ENCODE data around the gene HIP1R.

Gene HIP1R

DNA sequence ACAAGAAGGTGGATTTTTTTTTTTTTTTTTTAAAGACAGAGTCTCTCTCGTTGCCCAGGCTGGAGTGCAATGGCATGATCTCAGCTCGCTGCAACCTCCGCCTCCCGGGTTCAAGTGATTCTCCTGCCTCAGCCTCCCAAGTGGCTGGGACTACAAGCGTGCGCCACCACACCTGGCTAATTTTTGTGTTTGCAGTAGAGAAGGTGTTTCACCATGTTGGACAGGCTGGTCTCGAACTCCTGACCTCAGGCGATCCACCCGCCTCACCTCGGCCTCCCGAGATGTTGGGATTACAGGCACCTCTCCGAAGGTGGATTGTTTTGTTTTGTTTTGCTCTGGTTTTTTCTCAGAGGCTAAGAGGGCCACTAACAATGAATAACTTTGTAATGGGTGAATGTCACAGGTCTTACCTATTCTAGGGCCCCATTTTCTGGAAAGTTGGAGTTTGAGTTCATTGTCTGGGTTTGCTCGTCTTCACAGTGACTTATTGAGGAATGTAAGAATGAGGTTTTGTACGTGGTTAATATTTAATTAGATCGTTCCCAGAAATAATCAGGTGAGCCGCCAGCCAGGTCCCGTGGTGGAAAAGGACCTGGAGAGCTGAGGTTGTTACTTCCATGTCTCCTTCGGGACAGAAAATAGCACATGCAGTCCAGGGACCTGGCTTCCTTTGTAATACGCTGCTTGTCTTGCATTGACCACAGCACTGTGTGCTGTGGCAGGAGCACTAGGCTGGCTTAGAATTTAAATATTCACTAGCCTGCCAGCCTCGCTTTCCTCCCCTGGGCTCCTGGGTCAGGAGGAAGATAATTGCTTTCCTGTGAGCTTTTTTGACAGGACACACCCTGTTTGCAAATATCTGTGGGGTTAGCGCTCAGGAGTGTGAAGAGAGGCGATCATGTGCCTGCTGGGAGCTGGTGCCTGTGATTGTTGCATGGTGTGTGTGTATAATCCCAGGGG, 2.3 kb downstream of the HIP1R start:
- Histone ChIP-seq H2AFZ (no peak overlapping the region), H3K36me3 (ENCODE audit: control insufficient read depth, insufficient read depth, low read length) (no peaks in the 10 kb centered on the region), H3K79me2 (peaks cover 20% of the 10 kb centered on the region), H3K4me2 (ENCODE audit: low read length) (peak overlapping the region; percentile 70), H3K9me3 (ENCODE audit: control insufficient read depth, low read length) (no peaks in the 10 kb centered on the region), H3K4me3 (ENCODE audit: low read depth, low read length) (no peak overlapping the region), H3K9ac (no peak overlapping the region), H3K4me1 (peaks cover 5% of the 10 kb centered on the region), H3K27me3 (ENCODE audit: control insufficient read depth, insufficient read depth, low read length) (no peaks in the 10 kb centered on the region), H3K27ac (no peak overlapping the region)
- TF ChIP-seq, protein P1, sequence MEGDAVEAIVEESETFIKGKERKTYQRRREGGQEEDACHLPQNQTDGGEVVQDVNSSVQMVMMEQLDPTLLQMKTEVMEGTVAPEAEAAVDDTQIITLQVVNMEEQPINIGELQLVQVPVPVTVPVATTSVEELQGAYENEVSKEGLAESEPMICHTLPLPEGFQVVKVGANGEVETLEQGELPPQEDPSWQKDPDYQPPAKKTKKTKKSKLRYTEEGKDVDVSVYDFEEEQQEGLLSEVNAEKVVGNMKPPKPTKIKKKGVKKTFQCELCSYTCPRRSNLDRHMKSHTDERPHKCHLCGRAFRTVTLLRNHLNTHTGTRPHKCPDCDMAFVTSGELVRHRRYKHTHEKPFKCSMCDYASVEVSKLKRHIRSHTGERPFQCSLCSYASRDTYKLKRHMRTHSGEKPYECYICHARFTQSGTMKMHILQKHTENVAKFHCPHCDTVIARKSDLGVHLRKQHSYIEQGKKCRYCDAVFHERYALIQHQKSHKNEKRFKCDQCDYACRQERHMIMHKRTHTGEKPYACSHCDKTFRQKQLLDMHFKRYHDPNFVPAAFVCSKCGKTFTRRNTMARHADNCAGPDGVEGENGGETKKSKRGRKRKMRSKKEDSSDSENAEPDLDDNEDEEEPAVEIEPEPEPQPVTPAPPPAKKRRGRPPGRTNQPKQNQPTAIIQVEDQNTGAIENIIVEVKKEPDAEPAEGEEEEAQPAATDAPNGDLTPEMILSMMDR (IDR thresholded peaks at IDR 0.05) = no peak

GRCh38 chr12:122838841-122839240, 3.6 kb downstream of the HIP1R start:
- H3K36me3 ChIP-seq (ENCODE audit: control insufficient read depth, insufficient read depth, low read length) = no peaks in the 10 kb centered on the region
- peaks cover 5% of the 10 kb centered on the region for H3K4me1 ChIP-seq
- H3K9me3 ChIP-seq (ENCODE audit: control insufficient read depth, low read length) = no peaks in the 10 kb centered on the region
- no peak overlapping the region for H3K4me3 ChIP-seq (ENCODE audit: low read depth, low read length)
- H3K27me3 ChIP-seq (ENCODE audit: control insufficient read depth, insufficient read depth, low read length) = no peaks in the 10 kb centered on the region
- H3K27ac ChIP-seq = no peak overlapping the region
- no peak overlapping the region for H2AFZ ChIP-seq
- TF ChIP-seq, protein P1 (IDR thresholded peaks at IDR 0.05) = no peak
- no peak overlapping the region for H3K4me2 ChIP-seq (ENCODE audit: low read length)
- peaks cover 29% of the 10 kb centered on the region for H3K79me2 ChIP-seq
- H3K9ac ChIP-seq = no peak overlapping the region

GRCh38 chr12:122839907-122840554, 4.8 kb downstream of the HIP1R start:
- H2AFZ ChIP-seq = no peak overlapping the region
- no peak overlapping the region for H3K4me3 ChIP-seq (ENCODE audit: low read depth, low read length)
- no peak overlapping the region for H3K4me2 ChIP-seq (ENCODE audit: low read length)
- TF ChIP-seq, protein P1 (IDR thresholded peaks at IDR 0.05) = no peak
- H3K9ac ChIP-seq = no peak overlapping the region
- no peaks in the 10 kb centered on the region for H3K36me3 ChIP-seq (ENCODE audit: control insufficient read depth, insufficient read depth, low read length)
- H3K27ac ChIP-seq = no peak overlapping the region
- H3K27me3 ChIP-seq (ENCODE audit: control insufficient read depth, insufficient read depth, low read length) = no peaks in the 10 kb centered on the region
- H3K9me3 ChIP-seq (ENCODE audit: control insufficient read depth, low read length) = no peaks in the 10 kb centered on the region
- H3K79me2 ChIP-seq = peaks cover 37% of the 10 kb centered on the region
- no peaks in the 10 kb centered on the region for H3K4me1 ChIP-seq

DNA sequence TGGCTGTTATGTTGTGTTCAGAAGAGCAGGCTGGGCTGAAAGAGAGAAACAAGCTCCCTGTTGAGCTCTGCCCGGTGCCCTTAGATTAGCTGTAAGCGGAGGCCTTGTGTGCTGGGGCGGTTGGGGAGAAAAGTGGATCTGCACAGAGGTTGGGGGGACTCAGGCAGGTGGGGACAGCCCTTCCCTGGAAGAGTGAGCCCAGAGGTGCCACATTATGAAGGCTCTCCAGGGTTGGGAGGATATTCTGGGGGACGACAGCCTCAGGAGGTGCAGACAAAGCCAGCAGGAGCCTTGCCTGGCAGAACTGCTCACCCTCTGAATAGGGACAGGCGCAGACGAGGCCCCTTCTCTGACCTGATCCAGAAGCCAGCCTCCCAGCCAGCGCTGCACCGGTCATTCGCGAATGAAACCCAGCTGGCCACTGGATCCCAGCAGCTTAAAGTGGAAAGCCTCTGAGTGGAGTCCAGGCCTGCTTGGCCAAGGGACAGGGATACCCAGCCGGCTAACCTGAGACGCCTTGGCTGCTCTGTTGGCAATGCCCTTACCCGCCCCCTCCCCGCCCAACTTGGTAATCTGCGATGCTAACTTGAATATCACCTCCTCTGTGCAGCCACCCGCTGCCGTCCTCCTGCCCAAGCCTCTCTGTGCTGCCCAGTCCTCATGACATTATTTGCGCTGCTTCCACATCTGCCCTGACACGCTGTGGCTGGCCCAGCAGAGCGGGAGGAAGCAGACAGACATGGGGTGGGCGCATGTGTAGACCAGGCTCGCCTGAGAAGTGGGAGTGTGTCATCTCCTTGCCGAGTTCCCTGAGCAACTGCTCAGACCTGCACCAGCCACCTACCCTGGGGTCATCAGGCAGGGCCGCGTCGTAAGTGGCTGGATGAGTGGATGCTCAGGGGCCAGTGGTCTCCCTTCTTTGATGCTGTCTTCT, 5.6 kb downstream of the HIP1R start:
- H3K9me3 ChIP-seq (ENCODE audit: control insufficient read depth, low read length) = no peaks in the 10 kb centered on the region
- H2AFZ ChIP-seq = no peak overlapping the region
- H3K27ac ChIP-seq = no peak overlapping the region
- H3K9ac ChIP-seq = no peak overlapping the region
- H3K4me2 ChIP-seq (ENCODE audit: low read length) = no peak overlapping the region
- H3K79me2 ChIP-seq = peaks cover 44% of the 10 kb centered on the region
- no peaks in the 10 kb centered on the region for H3K36me3 ChIP-seq (ENCODE audit: control insufficient read depth, insufficient read depth, low read length)
- no peak overlapping the region for H3K4me3 ChIP-seq (ENCODE audit: low read depth, low read length)
- TF ChIP-seq, protein P1 (IDR thresholded peaks at IDR 0.05) = no peak
- peaks cover 6% of the 10 kb centered on the region for H3K4me1 ChIP-seq
- H3K27me3 ChIP-seq (ENCODE audit: control insufficient read depth, insufficient read depth, low read length) = no peaks in the 10 kb centered on the region

Measured in parathyroid adenoma (tissue), 2 donors.